ENCODE data around the gene IQCB1.
"Not testable (repeated sequence)": the region's sequence is repeated elsewhere in the genome, so short reads cannot be mapped to it uniquely, and the experiment has no call there.

IQCB1 gene, protein sequence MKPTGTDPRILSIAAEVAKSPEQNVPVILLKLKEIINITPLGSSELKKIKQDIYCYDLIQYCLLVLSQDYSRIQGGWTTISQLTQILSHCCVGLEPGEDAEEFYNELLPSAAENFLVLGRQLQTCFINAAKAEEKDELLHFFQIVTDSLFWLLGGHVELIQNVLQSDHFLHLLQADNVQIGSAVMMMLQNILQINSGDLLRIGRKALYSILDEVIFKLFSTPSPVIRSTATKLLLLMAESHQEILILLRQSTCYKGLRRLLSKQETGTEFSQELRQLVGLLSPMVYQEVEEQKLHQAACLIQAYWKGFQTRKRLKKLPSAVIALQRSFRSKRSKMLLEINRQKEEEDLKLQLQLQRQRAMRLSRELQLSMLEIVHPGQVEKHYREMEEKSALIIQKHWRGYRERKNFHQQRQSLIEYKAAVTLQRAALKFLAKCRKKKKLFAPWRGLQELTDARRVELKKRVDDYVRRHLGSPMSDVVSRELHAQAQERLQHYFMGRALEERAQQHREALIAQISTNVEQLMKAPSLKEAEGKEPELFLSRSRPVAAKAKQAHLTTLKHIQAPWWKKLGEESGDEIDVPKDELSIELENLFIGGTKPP

DNA sequence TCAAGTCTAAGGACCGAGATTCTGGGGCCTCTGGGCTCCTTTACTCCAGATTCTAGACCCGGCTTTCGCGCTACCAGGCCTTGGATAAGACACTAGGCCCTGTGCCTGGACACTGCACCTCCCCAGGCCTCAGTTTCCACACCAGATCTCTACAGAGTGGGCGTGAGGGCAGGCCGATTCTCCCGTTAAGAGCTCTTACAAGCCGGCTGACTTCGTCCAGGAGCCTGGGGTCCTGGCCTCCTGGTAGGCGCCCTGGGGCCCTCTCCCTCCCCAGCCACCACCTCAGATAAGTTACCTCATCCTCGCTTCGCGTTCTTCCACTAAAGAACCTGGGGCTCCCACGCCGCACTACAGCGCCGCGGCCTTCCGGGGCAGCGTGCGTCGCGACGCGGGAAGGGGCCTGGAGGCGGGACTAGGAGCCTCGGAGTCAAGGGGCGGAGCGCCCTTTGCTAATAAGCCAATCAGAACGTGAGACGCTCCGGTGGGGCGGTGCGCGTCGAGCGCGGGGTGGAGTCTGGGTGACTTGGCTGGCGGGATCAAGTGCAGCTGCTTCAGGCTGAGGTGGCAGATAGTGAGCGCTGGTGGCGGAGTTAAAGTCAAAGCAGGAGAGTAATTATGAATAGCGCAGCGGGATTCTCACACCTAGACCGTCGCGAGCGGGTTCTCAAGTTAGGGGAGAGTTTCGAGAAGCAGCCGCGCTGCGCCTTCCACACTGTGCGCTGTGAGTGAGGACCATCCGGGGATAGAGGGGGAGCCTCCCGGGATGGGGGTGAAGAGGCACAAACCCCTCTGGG lies at the start of gene IQCB1, which contains the start of gene EAF2:
IQCB1 (minus strand) TSS at position 390 of the 794 bp plus-strand sequence. CDS start 6,100 bp downstream, outside the sequence.
EAF2 (plus strand) TSS at position 539 of the 794 bp plus-strand sequence; CDS start at position 616, 77 bp downstream.
- DNase-seq = peak; percentile 94

DNA sequence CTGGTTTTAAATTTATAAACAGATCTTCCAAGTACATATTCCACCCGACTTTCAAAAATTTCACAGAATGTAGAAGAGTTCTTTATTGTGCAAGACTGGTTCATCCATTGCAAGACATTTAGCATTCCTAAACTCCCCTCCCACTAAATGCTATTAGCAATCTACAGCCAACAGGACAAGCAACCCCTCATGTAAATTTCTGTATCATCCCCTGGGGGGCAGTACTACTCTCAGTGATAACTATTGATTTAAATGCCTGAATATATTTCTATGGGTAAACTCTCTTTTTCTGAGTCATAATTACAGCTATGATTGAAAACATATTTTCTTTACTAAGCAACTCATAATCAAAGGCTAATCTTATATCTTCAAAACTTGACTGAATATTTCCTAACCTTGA lies 48.6 kb upstream of the IQCB1 start:
- no peak for DNase-seq

DNA sequence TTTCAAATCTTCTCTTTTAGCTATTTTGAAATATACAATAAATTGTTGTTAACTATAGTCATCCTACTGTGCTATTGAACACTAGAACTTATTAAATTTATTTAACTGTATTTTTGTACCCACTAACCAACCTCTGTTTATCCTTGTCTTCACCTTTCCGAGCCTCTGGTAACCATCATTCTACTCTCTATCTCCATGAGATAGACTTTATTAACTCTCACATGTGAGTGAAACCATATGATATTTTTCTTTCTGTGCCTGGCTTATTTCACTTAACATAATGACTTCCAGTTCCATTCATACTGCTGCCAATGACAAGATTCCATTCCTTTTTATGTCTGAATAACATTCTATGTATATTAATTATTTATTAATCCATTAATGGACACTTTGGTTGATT lies 43.6 kb upstream of the IQCB1 start:
- DNase-seq = no peak

DNA sequence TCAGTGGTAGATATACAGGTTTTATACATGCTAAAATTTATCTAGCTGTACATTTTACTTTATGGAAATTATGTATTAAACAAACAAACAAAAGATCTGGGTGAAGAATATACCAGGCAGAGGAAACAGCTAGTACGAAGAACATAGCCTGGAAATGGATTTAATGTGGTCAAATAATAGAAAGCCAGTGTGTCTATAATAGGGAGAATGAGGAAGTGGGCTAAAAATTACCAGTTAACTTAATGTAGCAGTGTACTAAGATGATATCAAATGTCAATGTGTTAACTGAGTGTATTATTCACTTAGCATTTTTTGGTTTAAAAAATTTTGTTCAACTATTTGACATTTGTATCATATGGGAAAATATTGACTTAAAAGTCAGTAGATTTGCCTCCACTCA lies 36.6 kb upstream of the IQCB1 start:
- no peak for DNase-seq

DNA sequence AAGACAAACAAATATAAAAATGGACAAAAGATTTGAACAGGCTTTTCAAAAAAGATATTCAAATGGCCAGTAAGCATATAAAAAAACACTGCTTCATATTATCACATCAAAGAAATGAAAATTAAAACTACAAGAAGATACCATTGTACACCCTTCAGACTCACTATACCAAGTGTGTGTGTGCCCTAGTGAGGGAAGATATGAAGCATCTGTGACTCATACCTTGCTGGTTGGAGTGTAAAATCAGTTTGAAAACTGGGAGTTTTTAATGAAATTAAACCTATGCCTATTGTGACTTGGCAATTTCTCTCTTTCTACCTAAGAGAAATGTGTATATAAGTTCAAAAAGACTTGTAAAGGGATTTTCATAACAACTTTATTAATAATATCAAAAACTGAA lies 35.9 kb upstream of the IQCB1 start:
- no peak for DNase-seq

DNA sequence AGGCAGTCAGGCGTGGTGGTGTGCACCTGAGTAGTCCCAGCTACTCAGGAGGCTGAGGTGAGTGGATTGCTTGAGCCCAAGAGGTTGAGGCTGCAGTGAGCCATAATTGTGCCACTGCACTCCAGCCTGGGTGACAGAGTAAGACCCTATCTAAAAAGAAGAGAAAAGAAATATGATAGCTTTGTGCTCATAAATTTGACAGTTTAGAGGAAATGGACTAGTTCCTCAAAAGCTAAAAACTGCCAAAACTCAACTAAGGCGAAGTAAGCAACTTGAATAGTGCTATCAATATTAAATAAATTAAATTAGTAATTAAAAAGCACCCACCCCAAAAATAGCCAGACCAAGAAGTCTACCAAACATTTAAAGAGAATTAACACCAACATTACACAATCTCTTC lies 34.9 kb upstream of the IQCB1 start:
- no peak for DNase-seq

DNA sequence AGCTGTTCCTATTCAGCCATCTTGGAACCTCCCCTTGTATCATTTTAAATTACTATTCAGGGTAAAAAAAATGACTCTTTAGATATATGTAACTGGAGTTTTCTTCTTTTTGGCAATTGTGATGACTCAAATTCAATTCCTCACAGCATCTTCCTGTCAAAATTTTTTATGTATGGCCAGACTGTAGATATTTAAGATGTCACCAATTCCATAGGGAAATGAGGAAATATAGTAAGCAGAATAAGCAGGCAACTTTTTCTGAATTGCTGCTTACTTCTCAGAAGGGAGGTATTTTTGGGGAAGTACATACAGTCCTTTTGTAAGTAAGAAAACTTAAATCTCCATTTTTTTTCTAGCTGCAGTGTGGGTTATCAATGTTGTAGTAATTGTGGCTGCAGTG lies 28.9 kb upstream of the IQCB1 start:
- DNase-seq = no peak

DNA sequence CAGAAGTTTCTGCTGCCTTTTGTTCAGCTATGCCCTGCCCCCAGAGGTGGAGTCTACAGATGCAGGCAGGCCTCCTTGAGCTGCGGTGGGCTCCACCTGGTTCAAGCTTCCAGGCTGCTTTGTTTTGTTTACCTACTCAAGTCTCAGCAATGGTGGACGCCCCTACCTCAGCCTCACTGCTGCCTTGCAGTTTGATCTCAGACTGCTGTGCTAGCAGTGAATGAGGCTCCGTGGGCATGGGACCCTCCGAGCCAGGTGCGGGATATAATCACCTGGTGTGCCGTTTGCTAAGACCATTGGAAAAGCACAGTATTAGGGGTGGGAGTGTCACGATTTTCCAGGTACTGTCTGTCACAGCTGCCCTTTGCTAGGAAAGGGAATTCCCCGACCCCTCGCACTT lies 28.4 kb upstream of the IQCB1 start:
- DNase-seq = not testable (repeated sequence)

DNA sequence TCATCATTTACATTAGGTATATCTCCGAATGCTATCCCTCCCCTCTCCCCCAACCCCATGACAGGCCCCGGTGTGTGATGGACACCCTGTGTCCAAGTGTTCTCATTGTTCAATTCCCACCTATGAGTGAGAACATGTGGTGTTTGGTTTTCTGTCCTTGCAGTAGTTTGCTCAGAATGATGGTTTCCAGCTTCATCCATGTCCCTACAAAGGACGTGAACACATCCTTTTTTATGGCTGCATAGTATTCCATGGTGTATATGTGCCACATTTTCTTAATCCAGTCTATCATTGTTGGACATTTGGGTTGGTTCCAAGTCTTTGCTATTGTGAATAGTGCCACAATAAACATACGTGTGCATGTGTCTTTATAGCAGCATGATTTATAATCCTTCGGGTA lies 22.9 kb upstream of the IQCB1 start:
- DNase-seq = not testable (repeated sequence)

DNA sequence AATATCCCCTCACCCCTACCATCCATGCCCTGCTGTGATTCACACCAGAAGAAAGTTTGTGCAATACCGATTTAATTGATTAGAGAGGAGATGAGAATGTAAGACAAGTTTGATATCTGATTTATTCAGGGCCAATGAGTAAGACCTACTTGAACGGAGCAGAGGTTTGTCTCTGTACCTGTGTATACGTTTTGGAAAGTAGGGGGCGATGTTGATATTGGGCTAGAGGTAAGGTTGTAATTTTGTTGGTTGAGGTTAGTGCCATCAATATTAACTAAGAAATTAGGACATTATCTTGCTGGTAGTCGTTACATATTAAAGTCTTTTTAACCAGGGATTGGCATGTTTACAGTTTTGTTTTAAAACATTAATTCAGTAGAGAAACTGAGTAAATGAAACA lies 20.7 kb upstream of the IQCB1 start:
- DNase-seq = no peak

DNA sequence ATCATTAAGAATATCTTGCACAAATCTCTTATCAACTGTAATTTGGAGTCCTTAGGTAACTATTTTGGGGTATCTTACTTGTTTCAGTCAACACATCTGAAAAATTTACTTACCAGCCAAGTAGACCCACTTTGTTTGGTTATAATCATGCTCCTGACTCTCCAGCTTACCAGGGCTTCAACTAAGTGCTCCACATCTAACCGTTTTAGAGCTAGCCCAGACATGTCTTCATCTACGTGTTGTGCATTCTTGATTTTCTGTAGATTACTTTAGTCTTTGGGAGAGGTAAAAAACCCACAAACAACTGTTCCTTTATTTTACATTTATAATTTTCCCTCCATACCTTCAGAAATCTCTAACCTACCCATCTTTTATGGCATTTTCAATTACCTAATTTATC lies 17.4 kb upstream of the IQCB1 start:
- DNase-seq = no peak

DNA sequence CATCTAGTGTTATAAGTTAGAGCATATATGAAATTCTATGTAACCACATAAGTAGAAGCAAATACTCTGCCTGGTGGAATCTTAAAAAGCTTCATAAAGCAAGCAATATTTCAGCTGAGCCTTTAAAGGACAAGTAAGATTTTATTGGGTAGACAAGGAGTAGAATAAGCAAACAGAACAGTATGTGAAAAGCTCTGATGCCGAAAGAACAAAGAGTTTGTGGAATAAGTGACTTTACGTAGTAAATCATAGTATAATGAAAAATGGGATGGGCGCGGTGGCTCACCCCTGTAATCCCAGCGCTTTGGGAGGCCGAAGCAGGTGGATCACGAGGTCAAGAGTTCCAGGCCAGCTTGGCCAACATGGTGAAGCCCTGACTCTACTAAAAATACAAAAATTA lies 10.0 kb upstream of the IQCB1 start:
- DNase-seq = no peak

DNA sequence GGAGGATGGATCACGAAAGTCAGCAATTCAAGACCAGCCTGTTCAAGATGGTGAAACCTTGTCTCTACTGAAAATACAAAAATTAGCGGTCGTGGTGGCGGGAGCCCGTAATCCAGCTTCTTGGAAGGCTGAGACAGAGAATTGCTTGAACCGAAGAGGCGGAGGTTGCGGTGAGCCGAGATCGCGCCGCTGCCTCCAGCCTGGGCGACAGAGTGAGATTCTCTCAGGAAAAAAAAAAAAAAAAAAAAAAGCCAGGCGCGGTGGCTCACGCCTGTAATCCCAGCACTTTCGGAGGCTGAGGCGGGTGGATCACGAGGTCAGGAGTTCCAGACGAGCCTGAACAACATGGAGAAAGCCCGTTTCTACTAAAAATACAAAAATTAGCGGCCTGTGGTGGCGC lies 5.1 kb upstream of the IQCB1 start:
- DNase-seq = no peak

DNA sequence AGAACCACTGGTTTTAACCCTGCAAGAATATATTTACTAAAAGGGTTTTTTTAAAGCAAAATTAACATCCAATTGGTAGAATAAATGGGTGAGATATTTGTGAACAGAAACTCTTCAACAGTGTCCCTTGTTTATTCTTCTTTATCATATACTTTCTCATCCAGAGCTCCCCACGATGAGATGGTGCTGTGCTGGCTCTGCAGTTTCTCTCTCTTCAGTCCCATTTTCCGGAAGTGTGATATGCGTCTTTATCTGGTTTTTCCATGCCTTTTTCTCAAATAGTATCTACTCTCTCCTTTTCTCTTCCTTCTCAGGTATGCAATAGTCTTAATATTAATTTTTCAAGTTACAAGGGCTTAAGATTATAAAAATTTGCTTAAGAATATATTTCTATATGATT lies 1.6 kb upstream of the IQCB1 start:
- DNase-seq = no peak

DNA sequence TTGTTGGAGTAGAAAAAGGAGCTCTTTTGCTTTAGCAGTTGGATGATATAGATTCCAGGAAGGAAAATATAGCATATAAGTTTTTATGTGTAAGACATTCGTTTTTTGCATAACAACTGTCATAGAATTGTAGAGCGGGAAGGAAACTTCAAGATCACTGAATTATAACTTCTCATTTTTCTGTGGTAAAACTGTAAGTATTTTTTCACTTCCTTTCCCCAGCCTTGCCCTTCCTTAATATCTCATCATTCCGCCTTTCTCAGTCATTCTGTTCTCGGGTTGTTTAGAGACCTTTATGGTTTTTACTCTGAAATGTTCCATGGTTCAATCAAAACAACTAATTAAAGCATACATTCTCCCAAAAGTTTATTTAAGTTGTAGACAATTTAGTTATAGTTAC lies 1.2 kb upstream of the IQCB1 start:
- no peak for DNase-seq

DNA sequence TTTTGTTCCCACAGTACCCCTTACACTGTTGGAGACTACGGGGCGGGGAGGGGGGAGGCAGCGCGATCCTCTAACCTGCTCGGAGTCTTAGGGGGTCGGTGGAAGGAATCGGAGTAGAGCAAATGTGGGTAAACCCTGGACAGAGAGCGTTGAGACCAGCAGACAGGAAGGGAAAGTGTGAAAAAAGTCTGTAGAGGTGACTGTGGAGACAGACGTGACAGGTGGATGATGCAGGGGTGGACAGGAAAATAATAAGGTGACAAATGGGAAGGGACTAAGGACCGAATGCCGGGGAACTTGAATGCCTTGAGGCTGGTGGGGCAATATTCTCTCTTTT lies 573 bp upstream of the IQCB1 start:
- DNase-seq = no peak

DNA sequence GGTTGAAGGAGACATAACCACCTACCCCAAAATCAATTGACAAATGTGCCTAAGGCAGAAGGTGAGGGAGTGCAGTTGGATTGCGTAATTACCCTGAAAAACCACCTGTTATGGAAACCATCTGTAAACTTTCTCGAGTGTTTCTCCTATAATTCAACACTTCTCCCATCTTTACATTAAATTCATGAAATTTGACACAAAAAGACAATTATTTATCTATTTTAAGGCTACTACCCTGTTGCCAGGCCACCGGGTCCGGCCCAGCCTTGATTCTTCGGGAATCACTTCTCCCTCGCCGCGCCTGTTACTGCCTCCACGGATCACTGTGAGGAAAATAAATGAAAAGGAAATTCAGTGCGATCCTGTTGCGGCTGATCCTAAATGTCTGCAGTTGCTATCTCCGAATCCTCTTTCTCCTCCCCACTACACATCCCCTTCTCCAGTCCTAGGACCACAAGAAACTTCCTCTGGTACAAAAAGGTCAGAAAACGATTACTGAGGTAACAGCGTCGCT lies 646 bp downstream of the IQCB1 start:
- DNase-seq = no peak

DNA sequence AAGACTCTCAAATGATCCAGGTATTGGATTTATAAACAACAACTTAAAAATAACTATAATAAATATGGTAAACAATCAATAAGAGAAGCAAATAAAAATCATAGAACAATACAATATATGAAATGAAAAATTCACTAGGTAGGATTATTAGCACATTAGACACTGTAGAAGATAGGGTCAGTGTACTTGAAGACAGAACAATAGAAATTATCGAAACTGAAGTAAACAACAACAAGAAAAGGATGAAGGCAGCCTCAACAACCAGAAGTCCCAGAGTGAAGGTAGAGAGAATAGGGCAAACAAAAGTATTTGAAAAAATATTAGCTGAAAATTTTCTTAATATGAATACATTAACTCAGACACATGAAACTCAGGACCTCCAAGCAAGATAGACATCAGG lies 11.9 kb downstream of the IQCB1 start:
- DNase-seq = no peak

DNA sequence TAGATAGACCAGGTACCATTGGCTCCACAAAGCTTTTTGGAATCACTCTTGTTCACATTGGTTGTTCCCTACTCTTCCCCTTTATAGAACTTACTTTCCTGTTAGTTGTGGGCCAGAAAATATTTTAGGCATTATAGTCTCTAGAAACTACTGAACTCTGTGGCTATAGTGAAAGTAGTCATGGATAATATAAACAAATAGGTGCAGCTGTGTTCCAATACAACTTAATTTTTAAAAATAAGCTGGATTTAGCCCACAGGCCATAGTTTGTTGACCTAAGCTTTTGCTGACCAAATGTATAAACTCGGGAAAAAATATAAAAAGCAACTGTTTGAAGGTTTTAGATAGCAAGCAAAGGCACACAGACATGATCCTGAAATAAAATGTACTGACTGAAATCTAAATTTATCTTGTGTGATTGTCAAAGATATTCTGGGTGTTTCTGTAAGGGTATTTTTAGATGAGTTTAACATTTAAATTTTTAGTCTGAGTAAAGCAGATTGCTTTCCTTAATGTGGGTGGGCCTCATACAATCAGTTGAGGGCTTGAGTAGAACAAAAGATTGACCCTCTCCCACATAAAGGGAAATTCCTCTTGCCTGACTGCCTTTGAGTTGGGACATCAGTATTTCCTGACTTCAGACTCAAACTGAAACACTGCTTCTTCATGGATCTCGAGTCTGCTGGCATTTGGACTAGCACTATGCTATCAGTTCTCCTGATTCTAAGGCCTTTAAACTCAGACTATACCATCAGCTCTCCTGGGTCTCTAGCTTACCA lies 13.2 kb downstream of the IQCB1 start:
- DNase-seq = no peak

DNA sequence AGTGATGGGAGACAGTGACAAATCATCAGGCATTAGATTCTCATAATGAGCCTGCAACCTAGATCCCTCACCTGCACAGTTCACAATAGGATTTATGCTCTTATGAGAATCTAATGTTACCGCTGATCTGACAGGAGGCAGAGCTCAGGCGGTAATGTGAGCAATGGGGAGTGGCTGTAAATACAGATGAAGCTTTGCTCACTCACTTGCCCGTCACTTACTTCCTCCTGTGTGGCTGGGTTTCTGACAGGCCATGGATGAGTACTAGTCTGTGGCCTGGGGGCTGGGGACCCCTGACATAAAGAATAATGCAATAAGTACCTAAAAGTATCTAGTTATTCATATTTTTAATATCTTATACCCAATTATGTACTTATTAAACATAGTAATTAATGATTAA lies 15.6 kb downstream of the IQCB1 start:
- DNase-seq = no peak

DNA sequence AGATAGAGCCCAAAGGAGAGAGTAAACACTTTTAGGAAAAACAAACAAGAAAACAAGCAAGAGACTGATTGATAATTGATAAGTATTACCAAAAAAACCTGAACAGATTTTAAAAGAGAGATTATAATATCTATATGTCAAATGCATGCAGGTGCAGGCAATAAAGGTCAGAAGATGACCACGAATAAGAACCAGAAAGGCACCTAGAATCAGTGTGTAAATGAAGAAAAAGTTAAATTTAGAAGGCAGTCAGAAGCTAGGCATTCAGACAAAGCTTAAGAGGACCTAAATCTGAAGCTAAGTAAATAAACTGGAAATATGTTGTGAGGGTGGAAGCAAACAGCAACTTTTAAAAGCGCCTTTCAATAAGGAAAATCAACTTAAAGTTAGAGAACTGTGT lies 16.3 kb downstream of the IQCB1 start:
- DNase-seq = no peak

DNA sequence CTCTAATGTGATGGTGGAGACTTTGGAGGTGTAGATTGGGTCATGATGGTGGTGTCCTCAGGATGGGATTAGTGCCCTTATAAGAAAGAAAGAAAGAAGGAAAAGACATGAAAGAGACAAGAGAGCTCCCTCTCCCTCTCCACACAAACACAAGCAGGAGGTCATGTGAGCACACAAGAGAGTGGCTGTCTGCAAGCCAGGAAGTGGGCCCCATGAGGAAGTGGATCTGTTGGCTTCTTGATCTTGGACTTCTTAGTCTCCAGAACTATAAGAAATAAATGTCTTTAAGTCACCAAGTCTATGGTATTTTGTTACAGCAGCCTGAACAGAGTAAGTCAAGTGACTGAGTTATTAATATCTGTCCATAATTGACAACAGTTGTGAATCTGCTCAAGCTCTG lies 17.1 kb downstream of the IQCB1 start:
- no peak for DNase-seq

DNA sequence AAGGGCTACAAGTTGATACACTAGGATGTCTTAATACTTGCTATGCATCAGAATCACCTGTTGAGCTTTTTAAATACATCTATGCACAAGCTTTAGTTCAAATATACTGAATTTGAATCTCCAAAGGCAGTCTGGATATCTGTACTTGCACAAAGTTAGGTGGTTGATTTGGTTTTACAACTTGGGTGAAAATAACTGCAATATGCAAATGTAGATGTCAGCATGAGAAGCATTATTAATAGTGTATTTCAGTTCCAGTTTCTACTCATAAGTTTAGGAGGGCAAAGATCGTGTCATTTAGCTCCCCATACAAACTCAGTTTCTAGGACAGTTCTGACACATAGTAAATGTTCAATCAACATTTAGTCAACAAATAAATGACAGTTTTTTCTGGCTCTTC lies 25.6 kb downstream of the IQCB1 start:
- DNase-seq = no peak
